Type B pancreatic cell (in vitro differentiated cells): Measurements from ENCODE around the gene CCNYL1. TPM values are rescaled to one million over a fixed set of nuclear protein-coding genes. Genes with fewer than 3 reads are reported as not detected.
A peak's percentile ranks its signal among the peaks of the same experiment; 100 is the strongest.

ENCODE experiments used
- DNase-seq: peaks from one replicate; pipeline ENCODE4 v3.0.0; 2021; ENCODE audit warnings: mixed read lengths; ENCODE audit not compliant: unreplicated experiment; ENCODE audit errors: extremely low spot score
- H3K27ac Mint-ChIP-seq: 2 replicates; pipeline ENCODE4 v1.8.0; 2021; ENCODE audit warnings: mild to moderate bottlenecking, mixed read lengths
- H3K27me3 Mint-ChIP-seq: 2 replicates; pipeline ENCODE4 v1.8.0; 2021; ENCODE audit warnings: mixed read lengths
- H3K36me3 Mint-ChIP-seq: 2 replicates; pipeline ENCODE4 v1.8.0; 2021; ENCODE audit warnings: mixed read lengths
- H3K4me1 Mint-ChIP-seq: one replicate; pipeline ENCODE4 v1.8.0; 2021; ENCODE audit warnings: mixed read lengths; ENCODE audit not compliant: unreplicated experiment
- H3K4me3 Mint-ChIP-seq: 2 replicates; pipeline ENCODE4 v1.8.0; 2021; ENCODE audit warnings: mild to moderate bottlenecking, mixed read lengths
- H3K9me3 Mint-ChIP-seq: 2 replicates; pipeline ENCODE4 v1.8.0; 2021; ENCODE audit warnings: mixed read lengths
- CTCF ChIP-seq: fragments of 200-600 bp; sonication (generic); conservative IDR thresholded peaks from 2 replicates; pipeline ENCODE4 v1.5.0; 2021; ENCODE audit warnings: antibody characterized with exemption, mild to moderate bottlenecking
- total RNA-seq: library from RNA; stranded (reverse); gene quantifications from 2 replicates; pipeline ENCODE4 v1.2.1, GENCODE V29; 2021; ENCODE audit warnings: low replicate concordance

CCNYL1 gene
- total RNA-seq, 1 donor from 2014 or later: 20.8 TPM

DNA sequence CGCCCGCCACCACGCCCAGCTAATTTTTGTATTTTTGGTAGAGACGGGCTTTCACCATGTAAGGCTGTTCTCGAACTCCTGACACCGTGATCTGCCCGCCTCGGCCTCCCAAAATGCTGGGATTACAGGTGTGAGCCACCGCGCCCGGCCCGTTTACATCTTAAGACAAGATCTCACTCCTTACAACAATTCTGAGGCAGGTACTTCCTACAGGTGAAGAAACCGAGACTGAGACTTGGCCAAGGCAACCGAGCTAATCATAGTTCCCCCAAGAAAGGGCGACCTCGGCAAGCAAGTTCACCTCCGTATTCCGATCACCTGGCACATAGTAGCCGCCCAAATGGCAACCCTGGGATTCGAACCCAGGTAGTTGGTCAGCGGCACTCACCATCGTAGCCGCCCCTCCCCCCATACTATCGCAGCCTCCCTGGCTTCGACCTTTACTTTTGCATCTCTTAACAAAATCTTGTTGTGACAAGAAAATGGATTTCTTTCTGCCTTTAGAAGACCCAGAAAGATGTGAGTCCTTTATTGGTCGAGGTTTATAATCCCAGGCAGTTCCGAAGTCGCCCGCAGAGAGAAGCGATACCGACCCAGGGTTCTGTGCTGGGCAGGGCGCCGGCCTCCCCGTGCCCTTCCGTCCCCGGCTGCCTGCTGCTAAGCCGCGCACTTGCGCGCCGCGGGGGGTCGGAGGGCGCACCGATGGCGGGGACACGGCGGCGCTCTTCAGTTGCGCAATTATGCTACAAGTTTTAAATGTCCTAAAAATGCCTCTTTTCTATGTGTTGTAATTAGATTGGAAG, 59.4 kb downstream of the CCNYL1 start:
- no peak for DNase-seq
- H3K4me3 Mint-ChIP-seq: peak overlapping the region; percentile 96
- H3K27ac Mint-ChIP-seq: no peak overlapping the region
- peaks cover 47% of the 10 kb centered on the region for H3K27me3 Mint-ChIP-seq
- TF ChIP-seq CTCF: no peak
- peaks cover 13% of the 10 kb centered on the region for H3K4me1 Mint-ChIP-seq
- no peaks in the 10 kb centered on the region for H3K9me3 Mint-ChIP-seq
- no peaks in the 10 kb centered on the region for H3K36me3 Mint-ChIP-seq

DNA sequence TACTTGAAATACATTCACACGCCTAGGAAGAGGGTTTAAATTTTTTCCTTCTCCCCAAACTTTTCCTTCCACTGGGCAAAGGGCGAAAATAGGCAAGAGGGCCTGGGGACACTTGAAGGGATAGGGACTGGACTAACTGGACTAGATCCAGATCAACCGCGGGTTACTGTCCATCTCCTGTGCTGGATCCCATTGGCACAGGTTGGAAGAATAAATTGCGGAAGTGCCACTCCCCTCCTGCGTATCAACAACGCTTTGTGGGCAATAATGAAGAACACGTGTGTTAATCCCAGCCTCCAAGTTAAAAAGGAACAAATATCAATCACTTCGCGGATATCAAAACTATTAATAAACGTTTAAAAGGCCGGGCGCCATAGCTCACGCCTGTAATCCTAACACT, 60.0 kb downstream of the CCNYL1 start:
- Mint-ChIP-seq H3K9me3 (no peaks in the 10 kb centered on the region), H3K27me3 (peaks cover 44% of the 10 kb centered on the region), H3K4me3 (peak overlapping the region; percentile 36), H3K27ac (no peak overlapping the region), H3K36me3 (no peaks in the 10 kb centered on the region), H3K4me1 (peaks cover 8% of the 10 kb centered on the region)
- no peak for DNase-seq
- TF ChIP-seq CTCF: no peak

DNA sequence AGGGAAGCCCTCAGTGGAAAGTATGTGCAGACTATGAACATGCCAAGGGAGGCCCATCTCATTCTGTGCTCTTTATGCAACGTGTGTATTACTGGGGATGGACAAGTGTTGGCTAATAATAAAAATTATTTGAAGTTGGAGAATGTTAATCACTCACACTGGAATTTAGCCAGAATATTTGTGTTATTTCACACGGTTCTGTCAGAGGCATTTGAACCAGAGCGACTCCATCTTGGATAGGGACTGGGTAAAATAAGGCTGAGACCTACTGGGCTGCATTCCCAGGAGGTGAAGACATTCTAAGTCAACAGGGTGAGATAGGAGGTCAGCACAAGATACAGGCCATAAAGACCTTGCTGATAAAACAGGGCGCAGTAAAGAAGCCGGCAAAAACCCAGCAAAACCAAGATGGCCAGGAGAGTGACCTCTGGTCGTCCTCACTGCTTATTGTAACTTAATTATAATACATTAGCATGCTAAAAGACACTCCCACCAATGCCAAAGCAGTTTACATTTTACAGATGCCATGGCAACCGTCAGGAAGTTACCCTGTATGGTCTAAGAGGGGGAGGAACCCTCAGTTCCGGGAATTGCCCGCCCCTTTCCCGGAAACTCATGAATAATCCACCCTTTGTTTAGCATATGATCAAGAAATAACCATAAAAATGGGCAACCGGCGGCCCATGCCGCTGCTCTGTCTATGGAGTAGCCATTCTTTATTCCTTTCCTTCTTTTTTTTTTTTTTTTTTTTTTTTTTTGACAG, 60.8 kb downstream of the CCNYL1 start:
- TF ChIP-seq CTCF: no peak
- Mint-ChIP-seq H3K27me3 (peaks cover 38% of the 10 kb centered on the region), H3K4me1 (peaks cover 5% of the 10 kb centered on the region), H3K27ac (no peak overlapping the region), H3K9me3 (no peaks in the 10 kb centered on the region), H3K4me3 (peak overlapping the region; percentile 56), H3K36me3 (no peaks in the 10 kb centered on the region)
- no peak for DNase-seq

GRCh38 chr2:207772844-207773205, 61.4 kb downstream of the CCNYL1 start:
- no peak overlapping the region for H3K4me3 Mint-ChIP-seq
- H3K27ac Mint-ChIP-seq: no peak overlapping the region
- H3K4me1 Mint-ChIP-seq: peaks cover 4% of the 10 kb centered on the region
- peaks cover 32% of the 10 kb centered on the region for H3K27me3 Mint-ChIP-seq
- H3K36me3 Mint-ChIP-seq: no peaks in the 10 kb centered on the region
- no peak for DNase-seq
- H3K9me3 Mint-ChIP-seq: no peaks in the 10 kb centered on the region
- TF ChIP-seq CTCF: no peak

GRCh38 chr2:207775473-207775872, 64.0 kb downstream of the CCNYL1 start:
- Mint-ChIP-seq H3K4me3 (no peak overlapping the region), H3K4me1 (peaks cover 4% of the 10 kb centered on the region), H3K36me3 (no peaks in the 10 kb centered on the region), H3K9me3 (no peaks in the 10 kb centered on the region), H3K27ac (no peak overlapping the region), H3K27me3 (peaks cover 20% of the 10 kb centered on the region)
- no peak for DNase-seq
- no peak for TF ChIP-seq CTCF
